Activated CD8-positive, alpha-beta memory T cell treated with anti-CD3 and anti-CD28 coated beads for 1 hour (primary cell): ENCODE results near the gene TCERG1L.

Experiments used
- DNase-seq, 2 donors: peaks; one replicate each; pipeline ENCODE4 v3.0.0-alpha.2; 2020; ENCODE audit warnings: low read depth in 1 of 2; ENCODE audit errors: extremely low read depth in 1 of 2

The TCERG1L gene

GRCh38 chr10:131211965-131212619 lies 99.4 kb downstream of the TCERG1L start:
- DNase-seq: no peak

GRCh38 chr10:131211559-131211958 lies 100.0 kb downstream of the TCERG1L start:
- no peak for DNase-seq

GRCh38 chr10:131211146-131211545 lies 100.4 kb downstream of the TCERG1L start:
- no peak for DNase-seq

- DNase-seq: no peak
Measured at GRCh38 chr10:131210181-131210580, 101.3 kb downstream of the TCERG1L start.

GRCh38 chr10:131207584-131208532 lies 103.7 kb downstream of the TCERG1L start:
- no peak for DNase-seq

GRCh38 chr10:131207176-131207575 lies 104.3 kb downstream of the TCERG1L start:
- DNase-seq: no peak

GRCh38 chr10:131206111-131206995 lies 105.2 kb downstream of the TCERG1L start:
- DNase-seq: no peak

- no peak for DNase-seq
Measured at GRCh38 chr10:131205556-131205955, 106.0 kb downstream of the TCERG1L start.

- DNase-seq: no peak
Measured at GRCh38 chr10:131204406-131205152, 106.9 kb downstream of the TCERG1L start.

GRCh38 chr10:131203456-131204357 lies 107.8 kb downstream of the TCERG1L start:
- no peak for DNase-seq

- DNase-seq: no peak
Measured at GRCh38 chr10:131202990-131203389, 108.5 kb downstream of the TCERG1L start.

- DNase-seq: no peak
Measured at GRCh38 chr10:131201741-131202515, 109.6 kb downstream of the TCERG1L start.

GRCh38 chr10:131200856-131201470 lies 110.6 kb downstream of the TCERG1L start:
- no peak for DNase-seq

- DNase-seq: no peak
Measured at GRCh38 chr10:131199646-131200045, 111.9 kb downstream of the TCERG1L start.

GRCh38 chr10:131198843-131199242 lies 112.7 kb downstream of the TCERG1L start:
- DNase-seq: no peak

GRCh38 chr10:131198401-131198800 lies 113.1 kb downstream of the TCERG1L start:
- no peak for DNase-seq

GRCh38 chr10:131196176-131196885 lies 115.2 kb downstream of the TCERG1L start:
- DNase-seq: no peak
